WI38 (cell line): ENCODE results near the gene ZMYND15.

Source experiments
- H3K4me3 ChIP-seq: 2 replicates; pipeline ENCODE4 v1.5.1; 2011; ENCODE audit warnings: low read depth, mild to moderate bottlenecking, control low read depth, low read length
- CTCF ChIP-seq: IDR thresholded peaks from 2 replicates; pipeline ENCODE4 v1.5.1; 2012; ENCODE audit warnings: low read depth, mild to moderate bottlenecking, control low read depth, low read length

ZMYND15 gene

GRCh38 chr17:4740025-4740351, 355 bp downstream of the ZMYND15 start:
- TF ChIP-seq CTCF = no peak
- H3K4me3 ChIP-seq = peak overlapping the region; percentile 71

GRCh38 chr17:4740584-4740983, 951 bp downstream of the ZMYND15 start:
- no peak for TF ChIP-seq CTCF
- no peak overlapping the region for H3K4me3 ChIP-seq

GRCh38 chr17:4741544-4741943, 1.9 kb downstream of the ZMYND15 start:
- no peak for TF ChIP-seq CTCF
- no peak overlapping the region for H3K4me3 ChIP-seq

GRCh38 chr17:4742133-4742532, 2.5 kb downstream of the ZMYND15 start:
- no peak overlapping the region for H3K4me3 ChIP-seq
- TF ChIP-seq CTCF = no peak

- no peak for TF ChIP-seq CTCF
- no peak overlapping the region for H3K4me3 ChIP-seq
These were observed 3.0 kb downstream of the ZMYND15 start for GRCh38 chr17:4742629-4743028.

- no peak overlapping the region for H3K4me3 ChIP-seq
- TF ChIP-seq CTCF = no peak
These were observed 3.6 kb downstream of the ZMYND15 start for GRCh38 chr17:4743216-4743615.

GRCh38 chr17:4743898-4744297, 4.3 kb downstream of the ZMYND15 start:
- TF ChIP-seq CTCF = no peak

More at GRCh38 chr17:4743898-4744297, 4.3 kb downstream of the ZMYND15 start:
- no peak overlapping the region for H3K4me3 ChIP-seq
